ENCODE data around the gene MCTP1. TPM values are rescaled to one million over a fixed set of nuclear protein-coding genes. Genes with fewer than 3 reads are reported as not detected.

The MCTP1 gene
- total RNA-seq, 4 donors from 2014 or later = 44.7 to 88.7 (median 74.3) TPM

- TF ChIP-seq CTCF (IDR thresholded peaks at IDR 0.05; ENCODE audit: low read depth) = no peak
Measured at GRCh38 chr5:95298651-95299050, 13.8 kb upstream of the MCTP1 start.

- TF ChIP-seq CTCF (IDR thresholded peaks at IDR 0.05; ENCODE audit: low read depth) = no peak
Measured at GRCh38 chr5:95296291-95296690, 11.4 kb upstream of the MCTP1 start.

- no peak for TF ChIP-seq CTCF (IDR thresholded peaks at IDR 0.05; ENCODE audit: low read depth)
Measured at GRCh38 chr5:95285409-95285755, 488 bp upstream of the MCTP1 start.

GRCh38 chr5:95283761-95284571 is 928 bp downstream of the MCTP1 start:
- TF ChIP-seq CTCF (IDR thresholded peaks at IDR 0.05; ENCODE audit: low read depth) = no peak

GRCh38 chr5:95283022-95283615 is 1.8 kb downstream of the MCTP1 start:
- no peak for TF ChIP-seq CTCF (IDR thresholded peaks at IDR 0.05; ENCODE audit: low read depth)

- no peak for TF ChIP-seq CTCF (IDR thresholded peaks at IDR 0.05; ENCODE audit: low read depth)
Measured at GRCh38 chr5:95281226-95281625, 3.7 kb downstream of the MCTP1 start.

- no peak for TF ChIP-seq CTCF (IDR thresholded peaks at IDR 0.05; ENCODE audit: low read depth)
Measured at GRCh38 chr5:95280401-95281095, 4.3 kb downstream of the MCTP1 start.
